ENCODE results near the gene GNPTG. TPM values are rescaled to one million over a fixed set of nuclear protein-coding genes. Genes with fewer than 3 reads are reported as not detected.

Gene GNPTG
- total and polyA plus RNA-seq, 2 of the 8 experiments (the other 6 are each of a cell fraction or from before 2014, with no cell fraction given) = 26.2 to 51.2 TPM

DNA sequence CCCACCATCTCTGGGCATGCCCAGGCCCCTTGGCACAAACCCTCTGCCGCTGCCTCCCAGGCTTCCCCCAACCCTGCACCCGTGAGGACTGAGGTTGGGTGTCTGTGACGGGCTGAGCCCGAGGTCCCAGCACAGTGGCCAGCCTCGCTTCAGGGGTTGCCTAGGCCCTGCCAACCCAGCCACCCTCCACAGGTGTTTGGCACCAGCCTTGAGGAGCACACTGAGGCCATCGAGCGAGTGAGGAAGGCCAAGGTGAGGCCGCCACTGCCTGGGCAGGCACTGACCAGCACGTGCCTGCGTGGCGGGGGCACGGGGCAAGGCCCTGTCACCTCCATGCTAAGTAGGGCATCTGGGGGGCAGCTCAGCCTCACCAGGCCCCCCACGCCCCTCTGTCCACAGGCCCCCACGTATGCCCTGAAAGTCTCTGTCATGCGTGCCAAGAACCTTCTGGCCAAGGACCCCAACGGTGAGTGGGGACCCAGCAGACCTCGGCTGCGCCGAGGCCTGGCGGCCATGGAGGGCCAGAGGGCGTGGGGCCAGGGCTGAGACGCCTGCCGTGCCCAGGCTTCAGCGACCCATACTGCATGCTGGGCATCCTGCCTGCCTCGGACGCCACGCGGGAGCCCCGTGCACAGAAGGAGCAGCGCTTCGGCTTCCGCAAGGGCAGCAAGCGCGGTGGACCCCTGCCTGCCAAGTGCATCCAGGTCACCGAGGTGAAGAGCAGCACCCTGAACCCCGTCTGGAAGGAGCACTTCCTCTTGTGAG lies 10.8 kb upstream of the GNPTG start:
- no peak overlapping the region for H2BK120ac ChIP-seq (replicated peaks; ENCODE audit: low read depth, low read length)
- H3K4ac ChIP-seq (replicated peaks; ENCODE audit: insufficient read length, low read depth, low read length) = no peak overlapping the region
- peaks cover 4% of the 10 kb centered on the region; the same call in 1 of the 2 replicates for H3K23me2 ChIP-seq (ENCODE audit: low read depth, low read length)
- no peak overlapping the region for H3K18ac ChIP-seq (ENCODE audit: extremely low read depth, low read length)
- no peaks in the 10 kb centered on the region for H3K9me3 ChIP-seq (ENCODE audit: insufficient read depth in 2 of 2, low read depth in 1 of 2, low read length in 1 of 2)
- no peaks in the 10 kb centered on the region for H3K36me3 ChIP-seq (ENCODE audit: control insufficient read depth in 2 of 4, insufficient read depth in 4 of 4, low read length in 3 of 4)
- H2AFZ ChIP-seq (ENCODE audit: low read length) = no peak overlapping the region
- H3K56ac ChIP-seq (replicated peaks; ENCODE audit: insufficient read length, low read depth, low read length) = no peak overlapping the region
- no peak overlapping the region for H2BK5ac ChIP-seq (ENCODE audit: low read depth, low read length)
- H3K79me2 ChIP-seq (ENCODE audit: control insufficient read depth in 1 of 2, insufficient read depth in 2 of 2, low read length in 2 of 2) = no peaks in the 10 kb centered on the region
- H3K27ac ChIP-seq (ENCODE audit: low read depth, low read length) = no peak overlapping the region
- no peaks in the 10 kb centered on the region for H3K79me1 ChIP-seq (ENCODE audit: low read depth, low read length)
- H3K14ac ChIP-seq (ENCODE audit: insufficient read length) = no peak overlapping the region
- H4K5ac ChIP-seq (ENCODE audit: insufficient read length, low read depth, low read length) = no peak overlapping the region
- peaks cover 0 to 15% of the 10 kb centered on the region in 2 experiments for H4K20me1 ChIP-seq (replicated peaks in 1 of 2; ENCODE audit: control insufficient read depth in 1 of 2, insufficient read depth in 2 of 2, low read length in 2 of 2)
- H3K4me1 ChIP-seq (replicated peaks in 1 of 4; ENCODE audit: control insufficient read depth in 3 of 4, insufficient read depth in 4 of 4, low read length in 3 of 4) = peaks cover 0 to 12% (median 3%) of the 10 kb centered on the region in 4 experiments; a peak in 4 of 7 replicates
- H2BK12ac ChIP-seq (ENCODE audit: low read depth, low read length) = no peak overlapping the region
- no peak overlapping the region for H2BK20ac ChIP-seq (ENCODE audit: low read length)
- H3K9ac ChIP-seq (replicated peaks in 1 of 4; ENCODE audit: extremely low read depth in 1 of 4, low read depth in 3 of 4, low read length in 3 of 4) = no peak overlapping the region
- no peak overlapping the region for H2AK5ac ChIP-seq (ENCODE audit: low read depth, low read length)
- no peak overlapping the region for H3K23ac ChIP-seq (ENCODE audit: insufficient read length)
- H4K8ac ChIP-seq (ENCODE audit: extremely low read depth, insufficient read depth, low read length) = no peak overlapping the region
- 91% methylated on average over 34 of the region's 36 CpGs; no CpG with 5 or more reads in 1 of the 2 experiments for WGBS, 2 experiments (ENCODE audit: extremely low coverage in 1 of 2, insufficient coverage in 1 of 2, insufficient read length in 1 of 2, insufficient replicate concordance in 2 of 2, low coverage in 1 of 2, low lambda C conversion rate in 2 of 2, missing lambda C conversion rate in 1 of 2)
- no peak overlapping the region for H2BK15ac ChIP-seq (ENCODE audit: low read length)
- no peak for TF ChIP-seq SIX5 (IDR thresholded peaks at IDR 0.05; ENCODE audit: low read depth, low read length)
- TF ChIP-seq ASH2L (IDR thresholded peaks at IDR 0.05; ENCODE audit: low read length) = no peak
- TF ChIP-seq MAFK (IDR thresholded peaks at IDR 0.05; ENCODE audit: low read depth, low read length) = no peak
- TF ChIP-seq GABPA (IDR thresholded peaks at IDR 0.05; ENCODE audit: borderline replicate concordance, insufficient read depth, low read length) = no peak
- TF ChIP-seq NANOG (IDR thresholded peaks at IDR 0.05; ENCODE audit: insufficient read depth, low read depth, low read length, poor library complexity, severe bottlenecking) = no peak
- TF ChIP-seq CREB1 (IDR thresholded peaks at IDR 0.05) = no peak
- no peak for TF ChIP-seq BCL11A (IDR thresholded peaks at IDR 0.05; ENCODE audit: low read depth in 2 of 2, low read length in 2 of 2)
- ChIA-PET POLR2A (ENCODE audit: partially characterized antibody) (no interaction called here), CTCF (ENCODE audit: partially characterized antibody) (interaction anchor here (11.1 kb wide), 1 partner anchor 10 kb away, joined by 52 read pairs; the partner anchor contains the start of gene BAIAP3)
- peaks cover 0 to 16% (median 5%) of the 10 kb centered on the region in 4 experiments; a peak in 4 of 7 replicates for H3K27me3 ChIP-seq (replicated peaks in 1 of 4; ENCODE audit: control insufficient read depth in 3 of 4, extremely low read depth in 1 of 4, insufficient read depth in 3 of 4, low read length in 3 of 4)
- no peak for DNase-seq (ENCODE audit: low read depth in 1 of 2, low spot score in 2 of 2)
- no peak overlapping the region for H4K91ac ChIP-seq (replicated peaks; ENCODE audit: insufficient read length, low read length)
- no peak overlapping the region for H3K4me3 ChIP-seq (ENCODE audit: extremely low read depth in 1 of 4, insufficient read depth in 2 of 4, low read depth in 3 of 4, low read length in 4 of 4)
- FAIRE-seq = no peak
- H3K4me2 ChIP-seq (ENCODE audit: insufficient read depth in 1 of 2, low read depth in 2 of 2, low read length in 2 of 2) = no peak overlapping the region
